ENCODE results near the gene HARBI1.
A peak's percentile ranks its signal among the peaks of the same experiment; 100 is the strongest.

The HARBI1 gene

DNA sequence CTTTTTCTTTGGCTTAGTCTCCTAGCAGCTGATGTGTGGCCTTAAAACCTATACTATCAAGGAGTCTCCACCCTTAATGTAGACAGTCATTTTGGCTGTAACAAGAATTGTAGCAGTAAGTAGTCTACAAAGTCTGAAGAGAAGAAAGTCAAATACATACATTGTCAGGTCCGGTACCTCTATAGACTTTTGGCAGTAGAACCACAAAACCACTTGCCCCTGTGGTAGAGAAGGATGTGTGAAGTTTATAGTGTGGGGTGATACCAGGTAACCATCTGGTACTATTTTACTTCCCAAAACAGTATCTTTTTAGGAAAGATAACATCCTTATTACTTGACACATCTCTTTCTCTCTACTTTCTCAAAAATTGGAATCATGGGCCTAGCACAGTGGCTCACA lies 15.5 kb upstream of the HARBI1 start:
- H3K36me3 ChIP-seq (ENCODE audit: control insufficient read depth, insufficient read depth, low read length, severe bottlenecking) = peaks cover 36% of the 10 kb centered on the region
- no peak for DNase-seq (ENCODE audit: low read depth)

DNA sequence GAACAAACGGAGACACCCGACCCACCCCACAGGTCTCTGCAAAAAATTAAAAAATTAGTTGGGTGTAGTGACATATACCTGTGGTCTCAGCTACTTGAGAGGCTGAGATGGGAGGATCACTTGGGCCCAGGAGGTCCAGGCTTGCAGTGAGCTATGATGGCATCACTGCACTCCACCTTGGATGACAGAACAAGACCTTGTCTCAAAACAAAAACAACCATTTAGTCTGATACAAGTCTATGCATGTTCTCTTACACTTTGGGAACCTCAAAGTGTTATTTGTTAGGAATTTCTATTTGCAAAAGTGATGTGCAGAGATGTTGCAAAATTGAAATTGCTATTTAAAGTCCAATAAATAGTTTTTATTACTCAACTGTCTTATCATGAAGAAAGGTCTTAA lies 14.6 kb upstream of the HARBI1 start:
- Histone ChIP-seq H3K4me3 (ENCODE audit: low read length) (no peak overlapping the region), H3K27me3 (replicated peaks; ENCODE audit: control insufficient read depth, insufficient read depth, low read length) (no peaks in the 10 kb centered on the region), H3K9ac (ENCODE audit: low read length) (no peak overlapping the region), H3K9me3 (ENCODE audit: control insufficient read depth, low read length) (no peaks in the 10 kb centered on the region), H3K4me1 (ENCODE audit: control insufficient read depth, insufficient read depth, low read length) (peaks cover 17% of the 10 kb centered on the region), H3K36me3 (ENCODE audit: control insufficient read depth, insufficient read depth, low read length, severe bottlenecking) (peaks cover 41% of the 10 kb centered on the region)
- no peak for DNase-seq (ENCODE audit: low read depth)

More for the DNA sequence above, 15.5 kb upstream of the HARBI1 start:
- Histone ChIP-seq H3K27me3 (replicated peaks; ENCODE audit: control insufficient read depth, insufficient read depth, low read length) (no peaks in the 10 kb centered on the region), H3K9me3 (ENCODE audit: control insufficient read depth, low read length) (no peaks in the 10 kb centered on the region), H3K4me3 (ENCODE audit: low read length) (no peak overlapping the region), H3K9ac (ENCODE audit: low read length) (no peak overlapping the region), H3K4me1 (ENCODE audit: control insufficient read depth, insufficient read depth, low read length) (peaks cover 17% of the 10 kb centered on the region)

DNA sequence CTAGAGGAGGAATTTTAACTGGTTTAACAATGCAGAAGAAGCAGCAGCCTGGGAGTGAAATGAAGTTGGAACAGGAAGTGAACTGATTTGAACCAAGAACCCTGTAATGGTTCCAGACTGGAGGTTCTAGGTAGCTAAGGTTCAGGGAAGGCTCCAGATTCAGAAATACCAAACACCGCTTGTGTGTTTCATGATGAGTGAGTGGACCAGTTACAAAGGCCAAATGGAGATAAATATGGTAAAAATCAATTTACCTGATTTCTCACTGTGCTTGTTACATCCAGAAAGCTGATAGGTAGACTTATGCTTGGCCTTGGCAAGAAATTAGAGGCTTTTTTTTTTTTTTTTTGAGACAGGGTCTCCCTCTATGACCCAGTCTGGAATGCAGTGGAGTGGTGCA lies 13.2 kb upstream of the HARBI1 start:
- Histone ChIP-seq H3K4me1 (ENCODE audit: control insufficient read depth, insufficient read depth, low read length) (peaks cover 9% of the 10 kb centered on the region), H3K36me3 (ENCODE audit: control insufficient read depth, insufficient read depth, low read length, severe bottlenecking) (peaks cover 50% of the 10 kb centered on the region), H3K27me3 (replicated peaks; ENCODE audit: control insufficient read depth, insufficient read depth, low read length) (no peaks in the 10 kb centered on the region), H3K9ac (ENCODE audit: low read length) (no peak overlapping the region), H3K9me3 (ENCODE audit: control insufficient read depth, low read length) (no peaks in the 10 kb centered on the region), H3K4me3 (ENCODE audit: low read length) (no peak overlapping the region)
- DNase-seq (ENCODE audit: low read depth) = no peak

DNA sequence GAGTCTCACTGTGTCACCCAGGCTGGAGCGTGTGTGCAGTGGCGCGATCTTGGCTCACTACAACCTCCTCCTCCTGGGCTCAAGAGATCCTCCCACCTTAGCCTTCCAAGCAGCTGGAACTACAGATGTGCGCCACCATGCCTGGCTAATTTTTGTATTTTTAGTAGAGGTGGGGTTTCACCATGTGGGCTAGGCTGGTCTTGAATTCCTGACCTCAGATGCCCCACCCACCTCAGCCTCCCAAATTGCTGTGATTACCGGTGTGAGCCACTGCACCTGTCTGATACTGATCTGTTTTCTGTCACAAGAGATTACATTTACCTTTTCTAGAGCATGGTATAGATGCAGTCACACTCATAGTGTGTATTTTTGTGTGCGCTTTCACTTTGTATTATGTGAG lies 11.9 kb upstream of the HARBI1 start:
- Histone ChIP-seq H3K4me3 (ENCODE audit: low read length) (no peak overlapping the region), H3K36me3 (ENCODE audit: control insufficient read depth, insufficient read depth, low read length, severe bottlenecking) (peaks cover 59% of the 10 kb centered on the region), H3K27me3 (replicated peaks; ENCODE audit: control insufficient read depth, insufficient read depth, low read length) (no peaks in the 10 kb centered on the region), H3K4me1 (ENCODE audit: control insufficient read depth, insufficient read depth, low read length) (peaks cover 5% of the 10 kb centered on the region), H3K9me3 (ENCODE audit: control insufficient read depth, low read length) (no peaks in the 10 kb centered on the region), H3K9ac (ENCODE audit: low read length) (no peak overlapping the region)
- DNase-seq (ENCODE audit: low read depth) = no peak

DNA sequence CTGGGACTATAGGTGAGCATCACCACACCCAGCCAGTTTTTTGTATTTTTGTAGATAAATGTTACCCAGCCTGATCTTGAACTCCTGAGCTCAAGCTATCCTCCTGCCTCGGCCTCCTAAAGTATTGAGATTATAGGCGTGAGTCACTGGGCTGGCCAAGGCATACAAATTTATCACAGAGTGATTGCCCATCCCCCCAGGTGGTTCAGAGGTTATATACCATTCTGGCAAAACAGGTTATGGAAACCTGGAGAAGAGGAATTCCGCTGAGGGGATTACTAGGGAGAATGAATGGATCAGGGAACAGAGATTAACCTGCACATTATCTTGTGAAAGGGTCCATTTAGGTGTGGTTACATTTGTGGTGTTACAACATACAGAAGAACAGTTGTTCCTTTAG lies 8.4 kb upstream of the HARBI1 start:
- DNase-seq (ENCODE audit: low read depth) = no peak

DNA sequence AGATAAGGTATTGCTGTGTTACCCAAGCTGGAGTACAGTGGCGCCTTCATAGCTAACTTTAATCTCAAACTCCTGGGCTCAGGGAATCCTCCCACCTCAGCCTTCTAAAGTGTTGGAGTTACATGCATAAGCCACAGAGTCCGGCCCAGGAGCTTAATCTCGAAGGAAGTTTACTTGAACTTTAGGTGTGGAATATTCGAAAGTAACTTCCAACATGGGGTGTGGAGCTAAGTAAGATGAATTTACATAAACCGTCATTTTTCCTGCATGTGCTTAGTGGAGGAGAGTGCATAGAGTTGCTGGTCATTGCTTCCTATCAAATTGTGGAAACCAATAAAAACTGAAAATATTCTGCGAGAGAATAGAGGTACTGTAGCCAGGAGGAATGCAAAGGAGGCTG lies 1.8 kb upstream of the HARBI1 start:
- Histone ChIP-seq H3K36me3 (ENCODE audit: control insufficient read depth, insufficient read depth, low read length, severe bottlenecking) (peaks cover 11% of the 10 kb centered on the region), H3K4me3 (ENCODE audit: low read length) (peak overlapping the region; percentile 99), H3K9ac (ENCODE audit: low read length) (peak overlapping the region; percentile 99), H3K4me1 (ENCODE audit: control insufficient read depth, insufficient read depth, low read length) (peaks cover 27% of the 10 kb centered on the region), H3K27me3 (replicated peaks; ENCODE audit: control insufficient read depth, insufficient read depth, low read length) (no peaks in the 10 kb centered on the region), H3K9me3 (ENCODE audit: control insufficient read depth, low read length) (no peaks in the 10 kb centered on the region)
- no peak for DNase-seq (ENCODE audit: low read depth)

More for the DNA sequence above, 8.4 kb upstream of the HARBI1 start:
- no peak overlapping the region for H3K4me3 ChIP-seq (ENCODE audit: low read length)
- H3K27me3 ChIP-seq (replicated peaks; ENCODE audit: control insufficient read depth, insufficient read depth, low read length) = no peaks in the 10 kb centered on the region
- H3K36me3 ChIP-seq (ENCODE audit: control insufficient read depth, insufficient read depth, low read length, severe bottlenecking) = peaks cover 45% of the 10 kb centered on the region
- no peaks in the 10 kb centered on the region for H3K9me3 ChIP-seq (ENCODE audit: control insufficient read depth, low read length)
- no peaks in the 10 kb centered on the region for H3K4me1 ChIP-seq (ENCODE audit: control insufficient read depth, insufficient read depth, low read length)
- no peak overlapping the region for H3K9ac ChIP-seq (ENCODE audit: low read length)

DNA sequence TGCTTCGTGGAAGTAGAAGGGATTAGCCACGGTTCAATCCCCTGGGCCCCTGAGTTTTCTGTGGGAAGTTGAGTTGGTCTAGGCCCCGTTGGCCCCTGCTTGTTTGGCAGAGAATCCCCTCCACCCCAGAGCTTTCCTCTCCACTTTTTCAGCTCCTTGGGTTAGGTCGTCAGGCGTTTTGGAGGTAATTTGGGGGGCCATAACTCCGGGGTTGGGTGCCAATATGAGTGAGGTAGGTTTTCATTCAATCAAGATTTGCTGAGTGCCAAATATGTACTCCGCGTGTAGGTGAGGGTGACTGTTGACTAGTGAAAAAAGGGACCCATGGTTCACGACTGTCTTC lies 916 bp upstream of the HARBI1 start:
- H3K27me3 ChIP-seq (replicated peaks; ENCODE audit: control insufficient read depth, insufficient read depth, low read length) = no peaks in the 10 kb centered on the region
- peaks cover 27% of the 10 kb centered on the region for H3K4me1 ChIP-seq (ENCODE audit: control insufficient read depth, insufficient read depth, low read length)
- peaks cover 11% of the 10 kb centered on the region for H3K36me3 ChIP-seq (ENCODE audit: control insufficient read depth, insufficient read depth, low read length, severe bottlenecking)
- peak overlapping the region; percentile 99 for H3K9ac ChIP-seq (ENCODE audit: low read length)
- H3K9me3 ChIP-seq (ENCODE audit: control insufficient read depth, low read length) = no peaks in the 10 kb centered on the region
- peak overlapping the region; percentile 99 for H3K4me3 ChIP-seq (ENCODE audit: low read length)
- no peak for DNase-seq (ENCODE audit: low read depth)

DNA sequence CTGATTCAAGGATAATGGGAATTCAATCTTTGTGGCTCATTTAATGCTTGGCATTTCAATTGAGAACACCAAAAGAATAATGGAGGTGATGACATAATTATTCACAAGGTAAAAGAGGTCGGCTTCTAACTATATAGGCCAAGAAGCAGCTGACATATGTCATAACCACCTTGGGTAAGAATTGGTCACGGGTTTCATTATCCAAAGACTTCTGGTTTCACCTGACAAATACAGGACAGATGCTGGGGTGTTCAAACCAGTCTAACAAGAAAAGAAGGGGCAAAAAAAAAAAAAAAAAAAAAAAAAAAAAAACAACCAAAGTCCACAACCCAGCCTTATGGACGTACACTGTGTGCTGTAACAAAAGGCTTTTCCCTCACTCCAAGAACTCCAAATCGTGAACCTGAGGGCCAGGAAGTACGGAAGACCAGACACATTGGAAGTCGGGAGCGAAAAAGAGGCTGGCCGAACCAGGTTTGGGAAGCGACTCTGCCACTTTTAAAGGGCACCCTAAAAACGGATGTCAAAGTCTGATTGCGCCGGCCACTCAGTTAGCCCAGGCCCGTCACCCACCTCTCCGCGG lies 385 bp downstream of the HARBI1 start:
- Histone ChIP-seq H3K4me3 (ENCODE audit: low read length) (peak overlapping the region; percentile 99), H3K36me3 (ENCODE audit: control insufficient read depth, insufficient read depth, low read length, severe bottlenecking) (peaks cover 7% of the 10 kb centered on the region), H3K9me3 (ENCODE audit: control insufficient read depth, low read length) (no peaks in the 10 kb centered on the region), H3K4me1 (ENCODE audit: control insufficient read depth, insufficient read depth, low read length) (peaks cover 27% of the 10 kb centered on the region), H3K27me3 (replicated peaks; ENCODE audit: control insufficient read depth, insufficient read depth, low read length) (no peaks in the 10 kb centered on the region), H3K9ac (ENCODE audit: low read length) (peak overlapping the region; percentile 99)
- DNase-seq (ENCODE audit: low read depth) = no peak

DNA sequence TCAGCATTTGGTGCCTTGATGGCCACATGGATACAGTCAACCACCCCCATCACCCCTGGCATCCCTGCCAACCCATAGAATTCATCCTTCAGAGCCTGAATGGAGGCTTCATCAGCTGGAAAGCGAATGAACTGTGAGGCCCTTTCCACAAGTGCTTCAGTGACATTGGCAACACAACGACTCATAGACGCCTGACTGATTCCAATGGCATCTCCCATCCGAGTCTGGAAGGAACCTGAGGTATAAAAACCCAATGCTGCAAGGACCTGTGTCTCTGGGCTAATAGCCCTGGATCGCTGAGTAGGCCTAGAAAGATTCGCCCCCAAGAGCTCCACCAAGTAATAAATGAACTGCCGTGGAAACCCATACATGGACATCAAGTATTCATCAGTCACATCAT lies 1.3 kb downstream of the HARBI1 start:
- DNase-seq (ENCODE audit: low read depth) = peak; percentile 7

DNA sequence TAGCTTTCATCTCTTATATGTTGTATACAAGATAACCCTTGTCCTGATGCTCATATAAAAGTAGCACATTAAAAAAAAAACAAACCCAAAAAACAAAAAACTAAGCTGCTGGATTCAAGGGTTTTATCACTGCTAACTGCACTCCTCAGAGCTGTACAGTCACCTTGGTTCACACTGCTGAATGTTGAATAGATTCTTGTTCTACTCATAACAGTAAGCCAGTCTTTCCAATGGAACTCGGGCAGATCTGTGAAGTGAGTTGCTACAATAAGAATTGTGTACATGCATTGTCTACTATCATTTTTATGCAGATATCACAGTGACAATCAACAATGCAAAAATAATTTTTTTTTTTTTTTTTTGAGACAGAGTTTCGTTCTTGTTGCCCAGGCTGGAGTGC lies 4.7 kb downstream of the HARBI1 start:
- Histone ChIP-seq H3K4me3 (ENCODE audit: low read length) (no peak overlapping the region), H3K4me1 (ENCODE audit: control insufficient read depth, insufficient read depth, low read length) (peaks cover 20% of the 10 kb centered on the region), H3K36me3 (ENCODE audit: control insufficient read depth, insufficient read depth, low read length, severe bottlenecking) (no peaks in the 10 kb centered on the region), H3K27me3 (replicated peaks; ENCODE audit: control insufficient read depth, insufficient read depth, low read length) (no peaks in the 10 kb centered on the region), H3K9ac (ENCODE audit: low read length) (no peak overlapping the region), H3K9me3 (ENCODE audit: control insufficient read depth, low read length) (no peaks in the 10 kb centered on the region)
- DNase-seq (ENCODE audit: low read depth) = no peak

More for the DNA sequence above, 1.3 kb downstream of the HARBI1 start:
- peaks cover 1% of the 10 kb centered on the region for H3K36me3 ChIP-seq (ENCODE audit: control insufficient read depth, insufficient read depth, low read length, severe bottlenecking)
- H3K4me1 ChIP-seq (ENCODE audit: control insufficient read depth, insufficient read depth, low read length) = peaks cover 30% of the 10 kb centered on the region
- no peaks in the 10 kb centered on the region for H3K27me3 ChIP-seq (replicated peaks; ENCODE audit: control insufficient read depth, insufficient read depth, low read length)
- no peaks in the 10 kb centered on the region for H3K9me3 ChIP-seq (ENCODE audit: control insufficient read depth, low read length)
- no peak overlapping the region for H3K9ac ChIP-seq (ENCODE audit: low read length)
- H3K4me3 ChIP-seq (ENCODE audit: low read length) = peak overlapping the region; percentile 99

DNA sequence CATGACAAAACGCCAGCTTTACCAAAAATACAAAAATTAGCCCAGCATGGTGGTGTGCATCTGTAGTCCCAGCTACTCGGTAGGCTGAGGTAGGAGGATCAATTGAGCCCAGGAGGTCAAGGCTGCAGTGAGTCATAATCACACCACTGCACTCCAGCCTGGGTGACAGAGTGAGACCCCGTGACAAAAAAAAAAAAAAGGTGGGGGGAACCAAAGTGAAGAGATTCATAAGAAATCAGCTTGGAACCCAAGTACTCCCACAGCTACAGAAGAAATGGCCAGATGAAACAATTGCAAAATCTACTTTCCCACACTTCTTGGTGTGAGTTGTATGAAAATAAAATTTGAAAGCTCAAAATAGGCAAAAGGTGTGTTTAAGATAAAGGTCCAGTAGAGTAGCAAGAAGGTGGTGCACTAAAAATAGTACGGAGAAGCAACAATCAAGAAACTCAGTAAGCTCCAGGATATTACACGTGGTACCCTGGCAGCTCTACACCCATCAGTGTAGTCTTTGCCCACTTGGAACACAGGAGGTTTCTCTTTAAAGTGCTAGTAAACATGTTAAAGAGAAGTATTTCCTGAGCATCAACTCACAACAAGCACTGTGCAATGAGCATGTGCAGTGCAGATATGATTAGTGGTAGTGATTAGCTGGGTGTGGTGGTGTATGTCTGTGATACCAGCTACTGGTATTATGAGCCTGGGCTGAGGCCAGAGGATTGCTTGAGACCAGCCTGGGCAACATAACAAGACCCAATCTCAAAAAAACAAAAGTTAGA lies 5.3 kb downstream of the HARBI1 start:
- no peaks in the 10 kb centered on the region for H3K27me3 ChIP-seq (replicated peaks; ENCODE audit: control insufficient read depth, insufficient read depth, low read length)
- H3K9me3 ChIP-seq (ENCODE audit: control insufficient read depth, low read length) = no peaks in the 10 kb centered on the region
- H3K4me3 ChIP-seq (ENCODE audit: low read length) = no peak overlapping the region
- H3K4me1 ChIP-seq (ENCODE audit: control insufficient read depth, insufficient read depth, low read length) = peaks cover 20% of the 10 kb centered on the region
- no peak overlapping the region for H3K9ac ChIP-seq (ENCODE audit: low read length)
- no peaks in the 10 kb centered on the region for H3K36me3 ChIP-seq (ENCODE audit: control insufficient read depth, insufficient read depth, low read length, severe bottlenecking)
- DNase-seq (ENCODE audit: low read depth) = no peak
